Liver (tissue), 3 donors: ENCODE data around the gene ENPP1.

Source experiments
- ATF3 ChIP-seq: IDR thresholded peaks from 2 replicates; pipeline ENCODE4 v1.6.1; 2016; ENCODE audit warnings: antibody characterized with exemption
- JUND ChIP-seq, 2 donors: IDR thresholded peaks; 2 replicates each; pipeline ENCODE4 v1.6.1; 2016; ENCODE audit warnings: antibody characterized with exemption in 2 of 2
- REST ChIP-seq: IDR thresholded peaks from 2 replicates; pipeline ENCODE4 v1.6.1; 2016; ENCODE audit warnings: antibody characterized with exemption, mild to moderate bottlenecking
- TAF1 ChIP-seq: conservative IDR thresholded peaks from 2 replicates; pipeline ENCODE4 v1.6.1; 2016; ENCODE audit warnings: antibody characterized with exemption, mild to moderate bottlenecking
- YY1 ChIP-seq: IDR thresholded peaks from 2 replicates; pipeline ENCODE4 v1.6.1; 2016; ENCODE audit warnings: antibody characterized with exemption, mild to moderate bottlenecking
- TF ChIP-seq, protein P1 (sequence below): fragments of 150-350 bp; IDR thresholded peaks from 2 replicates; pipeline ENCODE4 v1.5.1; 2017; ENCODE audit warnings: improper control_type of control experiment, low read depth, low read length; ENCODE audit not compliant: missing input control
- TF ChIP-seq, protein P2 (sequence below): IDR thresholded peaks from 2 replicates; pipeline ENCODE4 v1.6.1; 2016; ENCODE audit warnings: antibody characterized with exemption
- donor health status: healthy.
- donor health status: healthy.

GRCh38 chr6:131916847-131917246 is 109.0 kb downstream of the ENPP1 start:
- TF ChIP-seq TAF1 = no peak
- TF ChIP-seq, protein P1, sequence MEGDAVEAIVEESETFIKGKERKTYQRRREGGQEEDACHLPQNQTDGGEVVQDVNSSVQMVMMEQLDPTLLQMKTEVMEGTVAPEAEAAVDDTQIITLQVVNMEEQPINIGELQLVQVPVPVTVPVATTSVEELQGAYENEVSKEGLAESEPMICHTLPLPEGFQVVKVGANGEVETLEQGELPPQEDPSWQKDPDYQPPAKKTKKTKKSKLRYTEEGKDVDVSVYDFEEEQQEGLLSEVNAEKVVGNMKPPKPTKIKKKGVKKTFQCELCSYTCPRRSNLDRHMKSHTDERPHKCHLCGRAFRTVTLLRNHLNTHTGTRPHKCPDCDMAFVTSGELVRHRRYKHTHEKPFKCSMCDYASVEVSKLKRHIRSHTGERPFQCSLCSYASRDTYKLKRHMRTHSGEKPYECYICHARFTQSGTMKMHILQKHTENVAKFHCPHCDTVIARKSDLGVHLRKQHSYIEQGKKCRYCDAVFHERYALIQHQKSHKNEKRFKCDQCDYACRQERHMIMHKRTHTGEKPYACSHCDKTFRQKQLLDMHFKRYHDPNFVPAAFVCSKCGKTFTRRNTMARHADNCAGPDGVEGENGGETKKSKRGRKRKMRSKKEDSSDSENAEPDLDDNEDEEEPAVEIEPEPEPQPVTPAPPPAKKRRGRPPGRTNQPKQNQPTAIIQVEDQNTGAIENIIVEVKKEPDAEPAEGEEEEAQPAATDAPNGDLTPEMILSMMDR = no peak
- TF ChIP-seq, protein P2, sequence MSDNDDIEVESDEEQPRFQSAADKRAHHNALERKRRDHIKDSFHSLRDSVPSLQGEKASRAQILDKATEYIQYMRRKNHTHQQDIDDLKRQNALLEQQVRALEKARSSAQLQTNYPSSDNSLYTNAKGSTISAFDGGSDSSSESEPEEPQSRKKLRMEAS = no peak
- no peak for TF ChIP-seq YY1
- TF ChIP-seq JUND (IDR thresholded peaks at IDR 0.05) = no peak
- TF ChIP-seq REST = no peak
- no peak for TF ChIP-seq ATF3
